ENCODE measurements around the gene HDAC9. TPM values are rescaled to one million over a fixed set of nuclear protein-coding genes. Genes with fewer than 3 reads are reported as not detected.
A peak's percentile ranks its signal among the peaks of the same experiment; 100 is the strongest.

Gene HDAC9
- total and polyA plus RNA-seq, 2 experiments from 2014 or later = 32.7 to 101 TPM

- Histone ChIP-seq H3K27ac (no peak overlapping the region), H3K4me1 (ENCODE audit: low read depth) (peaks cover 23% of the 10 kb centered on the region), H3K27me3 (no peaks in the 10 kb centered on the region), H3K4me3 (no peak overlapping the region), H3K9me3 (ENCODE audit: low read depth) (no peaks in the 10 kb centered on the region), H3K36me3 (no peaks in the 10 kb centered on the region)
- no peak for TF ChIP-seq CTCF (IDR thresholded peaks at IDR 0.05; ENCODE audit: low read depth, low read length)
- DNase-seq (ENCODE audit: low read depth in 1 of 2, low spot score in 1 of 2) = no peak
Observed at GRCh38 chr7:18517646-18518045, 22.1 kb downstream of the HDAC9 start.

GRCh38 chr7:18518555-18518954 lies 23.0 kb downstream of the HDAC9 start:
- no peaks in the 10 kb centered on the region for H3K36me3 ChIP-seq
- no peaks in the 10 kb centered on the region for H3K27me3 ChIP-seq
- no peak for DNase-seq (ENCODE audit: low read depth in 1 of 2, low spot score in 1 of 2)
- TF ChIP-seq CTCF (IDR thresholded peaks at IDR 0.05; ENCODE audit: low read depth, low read length) = no peak
- no peak overlapping the region for H3K4me3 ChIP-seq
- H3K4me1 ChIP-seq (ENCODE audit: low read depth) = peaks cover 23% of the 10 kb centered on the region
- no peak overlapping the region for H3K27ac ChIP-seq
- no peaks in the 10 kb centered on the region for H3K9me3 ChIP-seq (ENCODE audit: low read depth)

GRCh38 chr7:18520450-18521235 lies 25.1 kb downstream of the HDAC9 start:
- no peak for TF ChIP-seq CTCF (IDR thresholded peaks at IDR 0.05; ENCODE audit: low read depth, low read length)
- peak in 1 of 2 donors; percentile 52 for DNase-seq (ENCODE audit: low read depth in 1 of 2, low spot score in 1 of 2)
- Histone ChIP-seq H3K9me3 (ENCODE audit: low read depth) (no peaks in the 10 kb centered on the region), H3K36me3 (no peaks in the 10 kb centered on the region), H3K27ac (peak overlapping the region; percentile 68), H3K27me3 (no peaks in the 10 kb centered on the region), H3K4me3 (no peak overlapping the region), H3K4me1 (ENCODE audit: low read depth) (peaks cover 30% of the 10 kb centered on the region)

- Histone ChIP-seq H3K27me3 (no peaks in the 10 kb centered on the region), H3K4me3 (no peak overlapping the region), H3K36me3 (no peaks in the 10 kb centered on the region), H3K27ac (no peak overlapping the region), H3K9me3 (ENCODE audit: low read depth) (no peaks in the 10 kb centered on the region), H3K4me1 (ENCODE audit: low read depth) (peaks cover 34% of the 10 kb centered on the region)
- no peak for TF ChIP-seq CTCF (IDR thresholded peaks at IDR 0.05; ENCODE audit: low read depth, low read length)
- no peak for DNase-seq (ENCODE audit: low read depth in 1 of 2, low spot score in 1 of 2)
Observed at GRCh38 chr7:18521236-18521589, 25.7 kb downstream of the HDAC9 start.

- Histone ChIP-seq H3K4me3 (no peak overlapping the region), H3K36me3 (no peaks in the 10 kb centered on the region), H3K27ac (peak overlapping the region; percentile 62), H3K4me1 (ENCODE audit: low read depth) (peaks cover 34% of the 10 kb centered on the region), H3K9me3 (ENCODE audit: low read depth) (no peaks in the 10 kb centered on the region), H3K27me3 (no peaks in the 10 kb centered on the region)
- no peak for TF ChIP-seq CTCF (IDR thresholded peaks at IDR 0.05; ENCODE audit: low read depth, low read length)
- DNase-seq (ENCODE audit: low read depth in 1 of 2, low spot score in 1 of 2) = no peak
Observed at GRCh38 chr7:18521945-18522566, 26.5 kb downstream of the HDAC9 start.
